Smooth muscle cell (in vitro differentiated cells): Measurements from ENCODE around the gene SH2D2A. TPM values are rescaled to one million over a fixed set of nuclear protein-coding genes. Genes with fewer than 3 reads are reported as not detected.

ENCODE experiments used
- DNase-seq: peaks from one replicate; lab custom pipeline; 2025; ENCODE audit not compliant: unreplicated experiment; lab: John Stamatoyannopoulos, UW
- H2AFZ ChIP-seq: fragments of 200-600 bp; sonication (generic); 2 replicates; pipeline ENCODE4 v1.6.0; 2016; ENCODE audit warnings: antibody characterized with exemption, low read depth, mild to moderate bottlenecking
- H3F3A ChIP-seq: fragments of 200-600 bp; sonication (generic); 2 replicates; pipeline ENCODE4 v1.6.0; 2017; ENCODE audit warnings: antibody characterized with exemption, low read depth
- H3K27ac ChIP-seq: fragments of 200-600 bp; sonication (generic); 2 replicates; pipeline ENCODE4 v1.5.1; 2016; ENCODE audit warnings: low read depth, mild to moderate bottlenecking
- H3K27me3 ChIP-seq: fragments of 200-600 bp; sonication (generic); 2 replicates; pipeline ENCODE4 v1.6.1; 2016; ENCODE audit warnings: low read depth, mild to moderate bottlenecking
- H3K36me3 ChIP-seq: fragments of 200-600 bp; sonication (generic); 2 replicates; pipeline ENCODE4 v1.5.1; 2016; ENCODE audit warnings: low read depth
- H3K4me1 ChIP-seq: fragments of 200-600 bp; sonication (generic); 2 replicates; pipeline ENCODE4 v1.5.1; 2016; ENCODE audit warnings: low read depth
- H3K4me2 ChIP-seq: fragments of 200-600 bp; sonication (generic); 2 replicates; pipeline ENCODE4 v1.6.0; 2016; ENCODE audit warnings: mild to moderate bottlenecking
- H3K4me3 ChIP-seq: fragments of 200-600 bp; sonication (generic); 2 replicates; pipeline ENCODE4 v1.5.1; 2016; ENCODE audit warnings: mild to moderate bottlenecking
- H3K79me2 ChIP-seq: fragments of 200-600 bp; sonication (generic); 2 replicates; pipeline ENCODE4 v1.6.0; 2016; ENCODE audit warnings: low read depth, mild to moderate bottlenecking
- H3K9ac ChIP-seq: fragments of 200-600 bp; sonication (generic); 2 replicates; pipeline ENCODE4 v1.6.0; 2016; ENCODE audit warnings: low read depth
- H3K9me3 ChIP-seq: fragments of 200-600 bp; sonication (generic); replicated peaks from 2 replicates; pipeline ENCODE4 v1.5.1; 2016; ENCODE audit warnings: low read depth
- H4K20me1 ChIP-seq: fragments of 200-600 bp; sonication (generic); 2 replicates; pipeline ENCODE4 v1.6.0; 2016; ENCODE audit warnings: low read depth
- CTCF ChIP-seq: fragments of 200-600 bp; sonication (generic); IDR thresholded peaks from 2 replicates; pipeline ENCODE4 v1.5.1; 2017; ENCODE audit warnings: borderline replicate concordance, mild to moderate bottlenecking, antibody characterized with exemption; ENCODE audit not compliant: insufficient read depth, poor library complexity, severe bottlenecking
- WGBS: methylation state at CpG from one replicate; pipeline ENCODE4 v1.1.7; 2016; ENCODE audit warnings: low lambda C conversion rate; 5-methylcytosine and 5-hydroxymethylcytosine counted together
- polyA plus RNA-seq: library from polyadenylated mRNA; unstranded; fragments of >200 nt; fragmentation: Nextera tagmentation; extraction: Ambion mirVana; gene quantifications from 2 replicates; pipeline ENCODE4 v1.2.1, GENCODE V29; 2016
- total RNA-seq: library from RNA; depleted of rRNA; stranded (reverse); fragments of >200 nt; gene quantifications from 2 replicates; pipeline ENCODE4 v1.2.3, GENCODE V29; 2014

Gene SH2D2A
- total and polyA plus RNA-seq, 2 experiments from 2014 or later, result 14.4 to 36.9 TPM

DNA sequence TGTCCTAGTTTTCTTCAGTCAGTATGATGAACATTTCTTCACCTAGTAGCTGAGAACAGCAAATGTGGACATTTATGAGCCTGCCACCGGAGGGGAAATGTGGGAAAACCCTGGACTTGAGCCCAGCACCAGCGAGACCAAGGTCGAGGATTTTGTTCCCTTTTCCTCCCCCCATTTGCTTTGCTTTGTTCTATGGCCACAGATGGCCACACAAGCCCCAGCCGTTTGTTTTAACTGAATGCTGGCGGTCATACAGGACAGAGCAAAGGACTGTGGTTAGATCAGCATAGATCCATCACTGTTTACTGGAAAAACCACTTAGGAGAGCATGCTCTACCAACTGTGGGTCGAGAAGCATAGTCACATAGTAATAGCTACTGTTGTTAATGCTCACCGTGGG lies 20.9 kb downstream of the SH2D2A start:
- H4K20me1 ChIP-seq, result peaks cover 95% of the 10 kb centered on the region
- no peak overlapping the region for H3K27ac ChIP-seq
- no peak overlapping the region for H2AFZ ChIP-seq
- peaks cover 2% of the 10 kb centered on the region for H3K79me2 ChIP-seq
- H3K4me1 ChIP-seq, result no peaks in the 10 kb centered on the region
- no peak overlapping the region for H3K9ac ChIP-seq
- H3K9me3 ChIP-seq, result no peaks in the 10 kb centered on the region
- TF ChIP-seq CTCF, result no peak
- peaks cover 2% of the 10 kb centered on the region for H3K36me3 ChIP-seq
- peaks cover 69% of the 10 kb centered on the region for H3F3A ChIP-seq
- DNase-seq, result no peak
- H3K4me3 ChIP-seq, result no peak overlapping the region
- no peak overlapping the region for H3K4me2 ChIP-seq
- WGBS, result 63% methylated on average over 7 of the region's 7 CpGs
- H3K27me3 ChIP-seq, result no peaks in the 10 kb centered on the region

GRCh38 chr1:156795374-156795733 lies 21.3 kb downstream of the SH2D2A start:
- Histone ChIP-seq H3F3A (peaks cover 66% of the 10 kb centered on the region), H3K4me1 (no peaks in the 10 kb centered on the region), H3K9ac (no peak overlapping the region), H4K20me1 (peaks cover 98% of the 10 kb centered on the region), H3K79me2 (peaks cover 6% of the 10 kb centered on the region), H3K27ac (no peak overlapping the region), H3K9me3 (no peaks in the 10 kb centered on the region), H2AFZ (no peak overlapping the region), H3K36me3 (peaks cover 6% of the 10 kb centered on the region), H3K4me3 (no peak overlapping the region), H3K4me2 (no peak overlapping the region), H3K27me3 (no peaks in the 10 kb centered on the region)
- no peak for TF ChIP-seq CTCF
- DNase-seq, result no peak
- WGBS, result 96% methylated on average over 5 of the region's 5 CpGs

GRCh38 chr1:156794506-156795373 lies 21.9 kb downstream of the SH2D2A start:
- TF ChIP-seq CTCF, result no peak
- Histone ChIP-seq H3K36me3 (peaks cover 6% of the 10 kb centered on the region), H3K9me3 (no peaks in the 10 kb centered on the region), H3K27me3 (no peaks in the 10 kb centered on the region), H3K4me1 (no peaks in the 10 kb centered on the region), H3K9ac (no peak overlapping the region), H2AFZ (no peak overlapping the region), H3F3A (peaks cover 60% of the 10 kb centered on the region), H3K79me2 (peaks cover 12% of the 10 kb centered on the region), H3K27ac (no peak overlapping the region), H3K4me2 (no peak overlapping the region), H3K4me3 (no peak overlapping the region), H4K20me1 (peaks cover 98% of the 10 kb centered on the region)
- no peak for DNase-seq
- 48% methylated on average over 7 of the region's 7 CpGs for WGBS
